ENCODE results near the gene PLXNB1. TPM values are rescaled to one million over a fixed set of nuclear protein-coding genes. Genes with fewer than 3 reads are reported as not detected.

The PLXNB1 gene
- total and polyA plus RNA-seq, 2 experiments from 2014 or later, result 49.0 to 144 TPM

- TF ChIP-seq, protein P1, sequence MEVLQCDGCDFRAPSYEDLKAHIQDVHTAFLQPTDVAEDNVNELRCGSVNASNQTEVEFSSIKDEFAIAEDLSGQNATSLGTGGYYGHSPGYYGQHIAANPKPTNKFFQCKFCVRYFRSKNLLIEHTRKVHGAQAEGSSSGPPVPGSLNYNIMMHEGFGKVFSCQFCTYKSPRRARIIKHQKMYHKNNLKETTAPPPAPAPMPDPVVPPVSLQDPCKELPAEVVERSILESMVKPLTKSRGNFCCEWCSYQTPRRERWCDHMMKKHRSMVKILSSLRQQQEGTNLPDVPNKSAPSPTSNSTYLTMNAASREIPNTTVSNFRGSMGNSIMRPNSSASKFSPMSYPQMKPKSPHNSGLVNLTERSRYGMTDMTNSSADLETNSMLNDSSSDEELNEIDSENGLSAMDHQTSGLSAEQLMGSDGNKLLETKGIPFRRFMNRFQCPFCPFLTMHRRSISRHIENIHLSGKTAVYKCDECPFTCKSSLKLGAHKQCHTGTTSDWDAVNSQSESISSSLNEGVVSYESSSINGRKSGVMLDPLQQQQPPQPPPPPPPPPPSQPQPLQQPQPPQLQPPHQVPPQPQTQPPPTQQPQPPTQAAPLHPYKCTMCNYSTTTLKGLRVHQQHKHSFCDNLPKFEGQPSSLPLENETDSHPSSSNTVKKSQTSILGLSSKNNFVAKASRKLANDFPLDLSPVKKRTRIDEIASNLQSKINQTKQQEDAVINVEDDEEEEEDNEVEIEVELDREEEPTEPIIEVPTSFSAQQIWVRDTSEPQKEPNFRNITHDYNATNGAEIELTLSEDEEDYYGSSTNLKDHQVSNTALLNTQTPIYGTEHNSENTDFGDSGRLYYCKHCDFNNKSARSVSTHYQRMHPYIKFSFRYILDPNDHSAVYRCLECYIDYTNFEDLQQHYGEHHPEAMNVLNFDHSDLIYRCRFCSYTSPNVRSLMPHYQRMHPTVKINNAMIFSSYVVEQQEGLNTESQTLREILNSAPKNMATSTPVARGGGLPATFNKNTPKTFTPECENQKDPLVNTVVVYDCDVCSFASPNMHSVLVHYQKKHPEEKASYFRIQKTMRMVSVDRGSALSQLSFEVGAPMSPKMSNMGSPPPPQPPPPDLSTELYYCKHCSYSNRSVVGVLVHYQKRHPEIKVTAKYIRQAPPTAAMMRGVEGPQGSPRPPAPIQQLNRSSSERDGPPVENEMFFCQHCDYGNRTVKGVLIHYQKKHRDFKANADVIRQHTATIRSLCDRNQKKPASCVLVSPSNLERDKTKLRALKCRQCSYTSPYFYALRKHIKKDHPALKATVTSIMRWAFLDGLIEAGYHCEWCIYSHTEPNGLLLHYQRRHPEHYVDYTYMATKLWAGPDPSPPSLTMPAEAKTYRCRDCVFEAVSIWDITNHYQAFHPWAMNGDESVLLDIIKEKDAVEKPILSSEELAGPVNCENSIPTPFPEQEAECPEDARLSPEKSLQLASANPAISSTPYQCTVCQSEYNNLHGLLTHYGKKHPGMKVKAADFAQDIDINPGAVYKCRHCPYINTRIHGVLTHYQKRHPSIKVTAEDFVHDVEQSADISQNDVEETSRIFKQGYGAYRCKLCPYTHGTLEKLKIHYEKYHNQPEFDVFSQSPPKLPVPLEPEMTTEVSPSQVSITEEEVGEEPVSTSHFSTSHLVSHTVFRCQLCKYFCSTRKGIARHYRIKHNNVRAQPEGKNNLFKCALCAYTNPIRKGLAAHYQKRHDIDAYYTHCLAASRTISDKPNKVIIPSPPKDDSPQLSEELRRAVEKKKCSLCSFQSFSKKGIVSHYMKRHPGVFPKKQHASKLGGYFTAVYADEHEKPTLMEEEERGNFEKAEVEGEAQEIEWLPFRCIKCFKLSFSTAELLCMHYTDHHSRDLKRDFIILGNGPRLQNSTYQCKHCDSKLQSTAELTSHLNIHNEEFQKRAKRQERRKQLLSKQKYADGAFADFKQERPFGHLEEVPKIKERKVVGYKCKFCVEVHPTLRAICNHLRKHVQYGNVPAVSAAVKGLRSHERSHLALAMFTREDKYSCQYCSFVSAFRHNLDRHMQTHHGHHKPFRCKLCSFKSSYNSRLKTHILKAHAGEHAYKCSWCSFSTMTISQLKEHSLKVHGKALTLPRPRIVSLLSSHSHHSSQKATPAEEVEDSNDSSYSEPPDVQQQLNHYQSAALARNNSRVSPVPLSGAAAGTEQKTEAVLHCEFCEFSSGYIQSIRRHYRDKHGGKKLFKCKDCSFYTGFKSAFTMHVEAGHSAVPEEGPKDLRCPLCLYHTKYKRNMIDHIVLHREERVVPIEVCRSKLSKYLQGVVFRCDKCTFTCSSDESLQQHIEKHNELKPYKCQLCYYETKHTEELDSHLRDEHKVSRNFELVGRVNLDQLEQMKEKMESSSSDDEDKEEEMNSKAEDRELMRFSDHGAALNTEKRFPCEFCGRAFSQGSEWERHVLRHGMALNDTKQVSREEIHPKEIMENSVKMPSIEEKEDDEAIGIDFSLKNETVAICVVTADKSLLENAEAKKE (CRISPR knock-in tag; IDR thresholded peaks at IDR 0.05), result no peak
- TF ChIP-seq STAT1 (IDR thresholded peaks at IDR 0.05; ENCODE audit: unreplicated experiment) (no peak), EZH2phosphoT487 (IDR thresholded peaks at IDR 0.05; ENCODE audit: unreplicated experiment) (no peak), POLR2AphosphoS5 (IDR thresholded peaks at IDR 0.05; ENCODE audit: low read depth) (no peak)
Measured at GRCh38 chr3:48451270-48451669, 21.4 kb upstream of the PLXNB1 start (continued).

DNA sequence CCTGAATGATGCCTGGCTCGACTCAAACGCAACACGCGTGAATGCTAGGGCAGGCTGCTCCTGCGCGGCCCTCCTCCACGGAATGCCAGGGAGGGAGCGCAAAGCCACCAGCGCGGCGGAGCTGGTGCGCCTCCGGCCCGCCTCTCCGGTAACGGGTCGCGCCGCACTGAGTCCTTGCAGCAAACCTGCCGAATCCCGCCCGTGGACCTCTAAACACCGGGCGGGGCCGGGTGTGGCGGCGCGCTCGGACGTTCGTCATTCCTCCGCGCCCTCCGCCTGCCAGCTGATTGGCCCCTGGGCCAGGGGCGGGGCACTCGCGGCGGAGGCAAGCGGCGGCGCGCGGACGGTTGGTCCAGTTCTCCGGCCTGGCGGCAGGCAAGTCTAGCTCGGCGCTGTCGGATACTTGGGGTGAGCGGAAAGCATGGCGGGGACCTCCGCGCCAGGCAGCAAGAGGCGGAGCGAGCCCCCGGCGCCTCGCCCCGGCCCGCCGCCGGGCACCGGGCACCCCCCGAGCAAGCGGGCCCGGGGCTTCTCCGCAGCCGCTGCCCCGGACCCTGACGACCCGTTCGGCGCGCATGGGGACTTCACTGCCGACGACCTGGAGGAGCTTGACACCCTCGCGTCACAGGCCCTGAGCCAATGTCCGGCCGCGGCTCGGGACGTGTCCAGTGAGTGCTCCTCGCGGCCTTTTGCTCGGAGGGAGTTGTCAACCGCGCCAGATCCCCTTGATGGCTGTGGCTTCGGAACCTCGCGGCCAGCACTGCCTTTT is 16.7 kb upstream of the PLXNB1 start, which contains the start of gene ATRIP:
ATRIP (plus strand) TSS at position 313 of the 769 bp plus-strand sequence; CDS start at position 422, 109 bp downstream.
- Mint-ChIP-seq H3K4me3 (peak within 1 kb of the TSS; percentile 94), H3K9me3 (no peaks in the 10 kb centered on the region), H3K27ac (peak within 1 kb of the TSS; percentile 95), H3K36me3 (ENCODE audit: low read depth) (peaks cover 41% of the 10 kb centered on the region), H3K4me1 (peaks cover 26% of the 10 kb centered on the region), H3K27me3 (ENCODE audit: insufficient read depth, low read depth, poor library complexity) (no peaks in the 10 kb centered on the region)
- Histone ChIP-seq H3K4me1 (ENCODE audit: insufficient read depth) (peaks cover 16% of the 10 kb centered on the region; the same call in 1 of the 2 replicates), H3F3A (replicated peaks; ENCODE audit: low read depth) (peaks cover 52% of the 10 kb centered on the region), H3K9me2 (ENCODE audit: insufficient read depth) (no peaks in the 10 kb centered on the region), H3K79me2 (replicated peaks; ENCODE audit: insufficient read depth) (peaks cover 38% of the 10 kb centered on the region), H3K4me2 (peak within 1 kb of the TSS; percentile 99), H2AFZ (peak within 1 kb of the TSS; percentile 97), H3K36me3 (ENCODE audit: insufficient read depth) (peaks cover 19% of the 10 kb centered on the region), H3K4me3 (peak within 1 kb of the TSS; percentile 99), H4K20me1 (replicated peaks; ENCODE audit: insufficient read depth) (peaks cover 27% of the 10 kb centered on the region), H3K27ac (ENCODE audit: low read depth) (peak within 1 kb of the TSS; percentile 78; the same call in 1 of the 2 replicates), H3K27me3 (ENCODE audit: insufficient read depth) (no peaks in the 10 kb centered on the region)
- DNase-seq (ENCODE audit: low spot score), result peak; percentile 97
- peak; percentile 98 for TF ChIP-seq CREB1 (CRISPR knock-in tag; IDR thresholded peaks at IDR 0.05; ENCODE audit: low read depth)
- TF ChIP-seq ZNF114 (CRISPR knock-in tag; IDR thresholded peaks at IDR 0.05), result no peak
- TF ChIP-seq ETS1 (IDR thresholded peaks at IDR 0.05), result peak; percentile 72; the same call in 1 of the 2 replicates
- TF ChIP-seq, protein P2, sequence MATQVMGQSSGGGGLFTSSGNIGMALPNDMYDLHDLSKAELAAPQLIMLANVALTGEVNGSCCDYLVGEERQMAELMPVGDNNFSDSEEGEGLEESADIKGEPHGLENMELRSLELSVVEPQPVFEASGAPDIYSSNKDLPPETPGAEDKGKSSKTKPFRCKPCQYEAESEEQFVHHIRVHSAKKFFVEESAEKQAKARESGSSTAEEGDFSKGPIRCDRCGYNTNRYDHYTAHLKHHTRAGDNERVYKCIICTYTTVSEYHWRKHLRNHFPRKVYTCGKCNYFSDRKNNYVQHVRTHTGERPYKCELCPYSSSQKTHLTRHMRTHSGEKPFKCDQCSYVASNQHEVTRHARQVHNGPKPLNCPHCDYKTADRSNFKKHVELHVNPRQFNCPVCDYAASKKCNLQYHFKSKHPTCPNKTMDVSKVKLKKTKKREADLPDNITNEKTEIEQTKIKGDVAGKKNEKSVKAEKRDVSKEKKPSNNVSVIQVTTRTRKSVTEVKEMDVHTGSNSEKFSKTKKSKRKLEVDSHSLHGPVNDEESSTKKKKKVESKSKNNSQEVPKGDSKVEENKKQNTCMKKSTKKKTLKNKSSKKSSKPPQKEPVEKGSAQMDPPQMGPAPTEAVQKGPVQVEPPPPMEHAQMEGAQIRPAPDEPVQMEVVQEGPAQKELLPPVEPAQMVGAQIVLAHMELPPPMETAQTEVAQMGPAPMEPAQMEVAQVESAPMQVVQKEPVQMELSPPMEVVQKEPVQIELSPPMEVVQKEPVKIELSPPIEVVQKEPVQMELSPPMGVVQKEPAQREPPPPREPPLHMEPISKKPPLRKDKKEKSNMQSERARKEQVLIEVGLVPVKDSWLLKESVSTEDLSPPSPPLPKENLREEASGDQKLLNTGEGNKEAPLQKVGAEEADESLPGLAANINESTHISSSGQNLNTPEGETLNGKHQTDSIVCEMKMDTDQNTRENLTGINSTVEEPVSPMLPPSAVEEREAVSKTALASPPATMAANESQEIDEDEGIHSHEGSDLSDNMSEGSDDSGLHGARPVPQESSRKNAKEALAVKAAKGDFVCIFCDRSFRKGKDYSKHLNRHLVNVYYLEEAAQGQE (IDR thresholded peaks at IDR 0.05; ENCODE audit: unreplicated experiment), result peak; percentile 19
- no peak for TF ChIP-seq JUNB (IDR thresholded peaks at IDR 0.05; ENCODE audit: unreplicated experiment)
- peak; percentile 99 for TF ChIP-seq POLR2AphosphoS5 (IDR thresholded peaks at IDR 0.05; ENCODE audit: low read depth)
- TF ChIP-seq EZH2phosphoT487 (IDR thresholded peaks at IDR 0.05; ENCODE audit: unreplicated experiment), result no peak
- peak; percentile 96 for ATAC-seq

Data from GM23338 (cell line).